ENCODE measurements around the gene RGL2. TPM values are rescaled to one million over a fixed set of nuclear protein-coding genes. Genes with fewer than 3 reads are reported as not detected.

The RGL2 gene
- total and polyA plus RNA-seq, 2 donors (not counting 1 experiment from before 2014, with no cell fraction given): 98.5 to 133 TPM

DNA sequence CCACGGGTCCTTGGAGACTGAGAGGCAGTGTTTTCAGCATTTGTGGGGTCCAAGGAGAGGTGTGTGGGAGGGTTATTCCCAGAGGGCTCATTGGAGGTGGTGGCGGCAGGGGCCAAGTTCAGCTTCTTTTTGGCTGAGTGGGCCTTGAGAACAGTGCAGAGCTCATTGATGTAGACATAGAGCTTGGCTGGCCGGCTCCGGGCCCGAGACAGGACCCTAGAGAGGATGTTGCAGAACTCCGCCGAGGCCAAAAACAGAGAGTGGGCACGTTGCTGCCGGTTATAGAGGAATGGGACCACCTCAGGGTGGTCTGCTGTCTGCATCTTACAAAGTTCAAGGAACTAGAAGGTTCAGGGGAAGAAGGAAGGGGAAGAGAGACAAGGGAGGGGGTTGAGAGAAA is 22.5 kb upstream of the RGL2 start:
- CTCF ChIA-PET: no interaction called here
- H2AFZ ChIP-seq (ENCODE audit: insufficient read depth, low read depth, low read length, poor library complexity, severe bottlenecking): no peak overlapping the region
- no peak for ATAC-seq (ENCODE audit: low read depth)
- TF ChIP-seq, protein P1, sequence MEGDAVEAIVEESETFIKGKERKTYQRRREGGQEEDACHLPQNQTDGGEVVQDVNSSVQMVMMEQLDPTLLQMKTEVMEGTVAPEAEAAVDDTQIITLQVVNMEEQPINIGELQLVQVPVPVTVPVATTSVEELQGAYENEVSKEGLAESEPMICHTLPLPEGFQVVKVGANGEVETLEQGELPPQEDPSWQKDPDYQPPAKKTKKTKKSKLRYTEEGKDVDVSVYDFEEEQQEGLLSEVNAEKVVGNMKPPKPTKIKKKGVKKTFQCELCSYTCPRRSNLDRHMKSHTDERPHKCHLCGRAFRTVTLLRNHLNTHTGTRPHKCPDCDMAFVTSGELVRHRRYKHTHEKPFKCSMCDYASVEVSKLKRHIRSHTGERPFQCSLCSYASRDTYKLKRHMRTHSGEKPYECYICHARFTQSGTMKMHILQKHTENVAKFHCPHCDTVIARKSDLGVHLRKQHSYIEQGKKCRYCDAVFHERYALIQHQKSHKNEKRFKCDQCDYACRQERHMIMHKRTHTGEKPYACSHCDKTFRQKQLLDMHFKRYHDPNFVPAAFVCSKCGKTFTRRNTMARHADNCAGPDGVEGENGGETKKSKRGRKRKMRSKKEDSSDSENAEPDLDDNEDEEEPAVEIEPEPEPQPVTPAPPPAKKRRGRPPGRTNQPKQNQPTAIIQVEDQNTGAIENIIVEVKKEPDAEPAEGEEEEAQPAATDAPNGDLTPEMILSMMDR (IDR thresholded peaks at IDR 0.05): no peak
- no peak for TF ChIP-seq EZH2 (IDR thresholded peaks at IDR 0.05; ENCODE audit: borderline replicate concordance, insufficient read depth, low read depth, low read length, poor library complexity, severe bottlenecking)
- peaks cover 60% of the 10 kb centered on the region for H3K79me2 ChIP-seq (ENCODE audit: control insufficient read depth, insufficient read depth, low read length)
- Mint-ChIP-seq H3K27ac (peak overlapping the region; percentile 71), H3K27me3 (no peaks in the 10 kb centered on the region), H3K4me3 (peak overlapping the region; percentile 91), H3K9me3 (ENCODE audit: insufficient read depth) (no peaks in the 10 kb centered on the region), H3K4me1 (peaks cover 79% of the 10 kb centered on the region)
- peak overlapping the region; percentile 76 for H3K9ac ChIP-seq (ENCODE audit: low read length)
- H4K20me1 ChIP-seq (ENCODE audit: control insufficient read depth, insufficient read depth, low read length, poor library complexity, severe bottlenecking): peaks cover 34% of the 10 kb centered on the region
- H3K4me2 ChIP-seq (replicated peaks; ENCODE audit: low read depth, low read length, poor library complexity, severe bottlenecking): peak overlapping the region; percentile 88
- POLR2A ChIA-PET: interaction anchor here (1.5 kb wide), 1 partner anchor 44 kb away, joined by 7 read pairs; the partner anchor contains the start of gene B3GALT4
- intact Hi-C loops (cut with micrococcal nuclease): no loop called here
- peaks cover 59 to 81% of the 10 kb centered on the region in 2 donors for H3K4me1 ChIP-seq (ENCODE audit: control insufficient read depth in 2 of 2, insufficient read depth in 2 of 2, low read length in 2 of 2)
- H3K9me3 ChIP-seq (ENCODE audit: control extremely low read depth in 1 of 3, control insufficient read depth in 2 of 3, insufficient read depth in 1 of 3, low read length in 2 of 3): no peaks in the 10 kb centered on the region
- peak overlapping the region in 1 of 2 donors; percentile 85 for H3K27ac ChIP-seq (ENCODE audit: low read length in 2 of 2)
- H3K27me3 ChIP-seq (replicated peaks in 1 of 4; ENCODE audit: control extremely low read depth in 1 of 4, control insufficient read depth in 3 of 4, insufficient read depth in 4 of 4, low read length in 3 of 4): no peaks in the 10 kb centered on the region
- peaks cover 3 to 37% of the 10 kb centered on the region in 2 experiments for H3K36me3 ChIP-seq (replicated peaks in 1 of 2; ENCODE audit: control extremely low read depth in 1 of 2, control insufficient read depth in 1 of 2, extremely low read depth in 1 of 2, insufficient read depth in 2 of 2, low read length in 1 of 2)
- 86% methylated on average over 9 of the region's 9 CpGs for WGBS (ENCODE audit: insufficient coverage)
- no peak for DNase-seq
- H3K4me3 ChIP-seq (ENCODE audit: control extremely low read depth in 1 of 5, extremely low read depth in 1 of 5, insufficient read depth in 1 of 5, low read depth in 2 of 5, low read length in 4 of 5): peak overlapping the region in 3 of 5 experiments; percentile 72 to 91 (median 81)

DNA sequence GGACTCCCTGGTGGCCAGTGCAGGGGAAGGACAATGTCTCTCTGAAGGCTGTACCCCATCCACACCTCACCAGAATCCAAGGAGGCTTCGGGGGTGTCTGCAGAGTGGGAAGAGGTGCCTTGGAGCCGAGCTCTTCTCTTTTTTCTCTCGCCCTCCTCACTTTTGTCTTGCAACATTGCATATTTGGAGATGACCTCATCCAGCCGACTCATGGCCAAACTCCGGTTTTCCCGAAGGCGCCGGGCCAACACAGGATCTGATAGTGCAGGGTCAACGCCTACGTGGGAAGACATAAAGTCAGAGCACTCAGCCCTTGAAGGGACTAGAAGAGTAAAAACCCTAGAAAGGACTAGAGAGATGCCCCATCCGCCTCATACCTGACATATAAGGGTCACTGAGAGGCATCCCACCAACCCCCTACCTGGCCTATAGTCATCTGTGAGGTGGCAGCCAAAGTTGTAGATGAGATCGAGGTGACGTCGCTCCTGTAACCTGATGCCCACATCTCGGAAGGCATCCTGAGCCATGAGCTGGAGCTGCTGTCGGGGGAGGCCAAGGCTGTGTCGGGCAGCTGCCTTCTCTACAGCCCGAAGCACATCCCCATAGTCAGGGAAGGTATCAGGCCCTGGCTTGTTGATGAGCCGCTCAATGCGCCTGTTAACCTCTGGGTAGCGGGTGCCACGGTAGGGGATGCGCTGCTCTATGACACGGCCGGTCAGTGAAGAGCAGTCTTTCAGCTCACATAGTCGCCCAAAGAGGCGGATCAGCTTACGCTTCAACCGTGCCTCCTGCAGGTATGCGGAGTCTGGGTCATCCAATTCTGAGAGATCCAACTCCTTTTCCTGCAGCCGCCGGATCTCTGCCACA is 21.8 kb upstream of the RGL2 start:
- peak overlapping the region in 1 of 2 donors; percentile 85 for H3K27ac ChIP-seq (ENCODE audit: low read length in 2 of 2)
- peaks cover 34% of the 10 kb centered on the region for H4K20me1 ChIP-seq (ENCODE audit: control insufficient read depth, insufficient read depth, low read length, poor library complexity, severe bottlenecking)
- TF ChIP-seq, protein P1 (IDR thresholded peaks at IDR 0.05): no peak
- TF ChIP-seq EZH2 (IDR thresholded peaks at IDR 0.05; ENCODE audit: borderline replicate concordance, insufficient read depth, low read depth, low read length, poor library complexity, severe bottlenecking): no peak
- Mint-ChIP-seq H3K4me1 (peaks cover 83% of the 10 kb centered on the region), H3K27me3 (no peaks in the 10 kb centered on the region), H3K9me3 (ENCODE audit: insufficient read depth) (no peaks in the 10 kb centered on the region), H3K27ac (peak overlapping the region; percentile 74), H3K4me3 (peak overlapping the region; percentile 91)
- ATAC-seq (ENCODE audit: low read depth) (no peak), DNase-seq (no peak)
- H3K27me3 ChIP-seq (replicated peaks in 1 of 4; ENCODE audit: control extremely low read depth in 1 of 4, control insufficient read depth in 3 of 4, insufficient read depth in 4 of 4, low read length in 3 of 4): no peaks in the 10 kb centered on the region
- POLR2A ChIA-PET: interaction anchor here (1.5 kb wide), 1 partner anchor 43 kb away, joined by 7 read pairs; the partner anchor contains the start of gene B3GALT4
- H3K4me2 ChIP-seq (replicated peaks; ENCODE audit: low read depth, low read length, poor library complexity, severe bottlenecking): peak overlapping the region; percentile 88
- CTCF ChIA-PET: no interaction called here
- no peaks in the 10 kb centered on the region for H3K9me3 ChIP-seq (ENCODE audit: control extremely low read depth in 1 of 3, control insufficient read depth in 2 of 3, insufficient read depth in 1 of 3, low read length in 2 of 3)
- H3K36me3 ChIP-seq (replicated peaks in 1 of 2; ENCODE audit: control extremely low read depth in 1 of 2, control insufficient read depth in 1 of 2, extremely low read depth in 1 of 2, insufficient read depth in 2 of 2, low read length in 1 of 2): peaks cover 3 to 44% of the 10 kb centered on the region in 2 experiments
- intact Hi-C loops (cut with micrococcal nuclease): no loop called here
- H3K79me2 ChIP-seq (ENCODE audit: control insufficient read depth, insufficient read depth, low read length): peaks cover 67% of the 10 kb centered on the region
- peak overlapping the region in 1 of 5 experiments; percentile 8 for H3K4me3 ChIP-seq (ENCODE audit: control extremely low read depth in 1 of 5, extremely low read depth in 1 of 5, insufficient read depth in 1 of 5, low read depth in 2 of 5, low read length in 4 of 5)
- no peak overlapping the region for H2AFZ ChIP-seq (ENCODE audit: insufficient read depth, low read depth, low read length, poor library complexity, severe bottlenecking)
- H3K4me1 ChIP-seq (ENCODE audit: control insufficient read depth in 2 of 2, insufficient read depth in 2 of 2, low read length in 2 of 2): peaks cover 62 to 82% of the 10 kb centered on the region in 2 donors
- WGBS (ENCODE audit: insufficient coverage): 96% methylated on average over 28 of the region's 32 CpGs
- peak overlapping the region; percentile 76 for H3K9ac ChIP-seq (ENCODE audit: low read length)

Data from B cell (primary cell).